HEK293T (cell line): ENCODE measurements around the gene RIMBP2.

ENCODE experiments used
- CTCF ChIA-PET: fragments of 350-600 bp; formaldehyde crosslinking; extraction: SDS; loops from one replicate; lab custom pipeline; 2021; ENCODE audit warnings: antibody characterized with exemption, inconsistent platforms; lab: Yijun Ruan, JAX
- POLR2A ChIA-PET: fragments of 350-600 bp; formaldehyde crosslinking; extraction: SDS; loops from one replicate; lab custom pipeline; 2020; ENCODE audit warnings: antibody characterized with exemption, inconsistent platforms; lab: Yijun Ruan, JAX
- DNase-seq: peaks from one replicate; pipeline ENCODE4 v3.0.0; 2012; ENCODE audit warnings: mixed read lengths; ENCODE audit errors: extremely low spot score
- ARNT ChIP-seq: fragments of 450-650 bp; IDR thresholded peaks from 2 replicates; pipeline ENCODE4 v1.6.1; 2017; ENCODE audit warnings: mild to moderate bottlenecking
- BHLHE40 ChIP-seq: fragments of 450-650 bp; IDR thresholded peaks from 2 replicates; pipeline ENCODE4 v1.6.1; 2016; ENCODE audit warnings: mild to moderate bottlenecking, moderate library complexity, borderline replicate concordance
- CTBP1 ChIP-seq: fragments of 450-650 bp; IDR thresholded peaks from 2 replicates; pipeline ENCODE4 v1.6.1; 2016; ENCODE audit warnings: borderline replicate concordance
- ELF4 ChIP-seq: fragments of 450-650 bp; IDR thresholded peaks from 2 replicates; pipeline ENCODE4 v1.6.1; 2017; ENCODE audit warnings: antibody characterized with exemption
- FOXA1 ChIP-seq: fragments of 450-650 bp; IDR thresholded peaks from 2 replicates; pipeline ENCODE4 v1.6.1; 2016; ENCODE audit warnings: mild to moderate bottlenecking
- FOXK2 ChIP-seq: fragments of 450-650 bp; IDR thresholded peaks from 2 replicates; pipeline ENCODE4 v1.6.1; 2016; ENCODE audit warnings: mild to moderate bottlenecking
- FOXM1 ChIP-seq: fragments of 450-650 bp; IDR thresholded peaks from 2 replicates; pipeline ENCODE4 v1.6.1; 2017; ENCODE audit warnings: mild to moderate bottlenecking, borderline replicate concordance
- HDGF ChIP-seq: fragments of 450-650 bp; IDR thresholded peaks from 2 replicates; pipeline ENCODE4 v1.6.1; 2017; ENCODE audit warnings: antibody characterized with exemption, borderline replicate concordance
- L3MBTL2 ChIP-seq: fragments of 450-650 bp; conservative IDR thresholded peaks from 2 replicates; pipeline ENCODE4 v1.6.1; 2016; ENCODE audit warnings: mild to moderate bottlenecking
- LEF1 ChIP-seq: fragments of 450-650 bp; IDR thresholded peaks from 2 replicates; pipeline ENCODE4 v1.6.1; 2017; ENCODE audit warnings: mild to moderate bottlenecking, borderline replicate concordance
- NFRKB ChIP-seq: fragments of 450-650 bp; IDR thresholded peaks from 2 replicates; pipeline ENCODE4 v1.6.1; 2016; ENCODE audit warnings: mild to moderate bottlenecking, moderate library complexity
- SP1 ChIP-seq: fragments of 450-650 bp; IDR thresholded peaks from 2 replicates; pipeline ENCODE4 v1.6.1; 2017
- SUZ12 ChIP-seq: fragments of 450-650 bp; IDR thresholded peaks from 2 replicates; pipeline ENCODE4 v1.6.1; 2016; ENCODE audit warnings: mild to moderate bottlenecking
- TARDBP ChIP-seq: fragments of 450-650 bp; IDR thresholded peaks from 2 replicates; pipeline ENCODE4 v1.6.1; 2016
- ZNF384 ChIP-seq: fragments of 450-650 bp; IDR thresholded peaks from 2 replicates; pipeline ENCODE4 v1.6.1; 2016
- TF ChIP-seq, protein P1 (sequence below): fragments of 450-650 bp; IDR thresholded peaks from 2 replicates; pipeline ENCODE4 v1.6.1; 2016

RIMBP2 gene

DNA sequence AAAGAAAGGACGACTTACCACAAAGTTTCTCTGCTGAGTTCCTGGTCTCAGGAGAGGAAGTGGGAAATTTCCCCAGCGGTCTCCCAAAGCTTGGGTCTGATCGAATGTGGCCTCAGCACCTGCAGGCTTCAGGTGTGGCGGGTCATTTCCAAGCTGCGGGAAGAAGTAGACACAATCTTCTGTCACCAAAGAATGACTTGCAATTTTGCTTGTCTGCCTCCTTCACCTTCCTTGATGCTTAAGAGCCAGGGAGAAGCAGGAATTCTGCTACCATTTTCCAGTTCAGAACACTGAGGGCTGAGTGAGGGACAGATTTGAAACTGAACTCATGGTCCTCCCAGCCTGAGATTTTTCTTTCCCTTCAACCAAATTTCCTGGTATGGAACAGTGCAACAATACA is 87.8 kb downstream of the RIMBP2 start:
- no peak for TF ChIP-seq CTBP1
- DNase-seq: no peak
- ChIA-PET POLR2A (no interaction called here), CTCF (no interaction called here)

DNA sequence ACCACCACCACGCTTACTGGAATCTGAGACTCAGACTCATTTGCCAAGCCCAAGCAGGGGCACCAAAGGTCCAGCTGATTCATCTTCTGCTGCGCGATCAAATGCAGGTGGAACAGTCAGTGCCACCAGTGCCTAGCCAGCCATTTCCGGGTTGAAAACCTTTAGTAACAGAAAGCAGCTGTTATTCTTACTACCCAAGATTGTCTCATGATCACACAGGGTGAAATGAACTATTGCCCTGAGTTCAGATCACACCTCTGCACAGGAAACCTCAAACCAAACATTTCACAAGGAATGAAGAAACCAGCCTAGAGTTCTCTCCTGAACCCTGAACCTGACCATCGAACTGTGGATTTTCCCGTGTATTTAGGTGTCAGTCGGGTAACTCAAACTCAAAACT is 88.9 kb downstream of the RIMBP2 start:
- POLR2A ChIA-PET: no interaction called here
- TF ChIP-seq, protein P1, sequence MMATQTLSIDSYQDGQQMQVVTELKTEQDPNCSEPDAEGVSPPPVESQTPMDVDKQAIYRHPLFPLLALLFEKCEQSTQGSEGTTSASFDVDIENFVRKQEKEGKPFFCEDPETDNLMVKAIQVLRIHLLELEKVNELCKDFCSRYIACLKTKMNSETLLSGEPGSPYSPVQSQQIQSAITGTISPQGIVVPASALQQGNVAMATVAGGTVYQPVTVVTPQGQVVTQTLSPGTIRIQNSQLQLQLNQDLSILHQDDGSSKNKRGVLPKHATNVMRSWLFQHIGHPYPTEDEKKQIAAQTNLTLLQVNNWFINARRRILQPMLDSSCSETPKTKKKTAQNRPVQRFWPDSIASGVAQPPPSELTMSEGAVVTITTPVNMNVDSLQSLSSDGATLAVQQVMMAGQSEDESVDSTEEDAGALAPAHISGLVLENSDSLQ: no peak
- TF ChIP-seq BHLHE40: no peak
- no peak for TF ChIP-seq TARDBP
- TF ChIP-seq FOXA1: no peak
- TF ChIP-seq SUZ12: no peak
- TF ChIP-seq HDGF: no peak
- TF ChIP-seq CTBP1: no peak
- TF ChIP-seq FOXM1: no peak
- CTCF ChIA-PET: no interaction called here
- no peak for DNase-seq

DNA sequence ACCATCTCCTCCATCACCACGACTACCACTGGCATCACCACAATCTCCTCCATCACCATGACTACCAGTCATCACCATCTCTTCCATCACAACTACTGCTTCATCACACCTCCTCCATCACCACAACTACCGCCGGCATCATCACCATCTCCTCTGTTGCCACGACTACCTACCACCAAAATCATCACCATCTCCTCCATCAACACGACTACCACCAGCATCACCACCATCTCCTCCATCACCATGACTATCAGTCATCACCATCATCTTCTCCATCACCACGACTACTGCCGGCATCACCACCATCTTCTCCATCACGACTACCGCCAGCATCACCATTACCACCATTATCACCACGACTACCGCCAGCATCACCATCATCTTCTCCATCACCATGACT is 89.5 kb downstream of the RIMBP2 start:
- CTCF ChIA-PET: no interaction called here
- POLR2A ChIA-PET: no interaction called here
- no peak for TF ChIP-seq NFRKB
- TF ChIP-seq ZNF384: no peak
- no peak for TF ChIP-seq FOXA1
- TF ChIP-seq FOXM1: no peak
- TF ChIP-seq SUZ12: no peak
- TF ChIP-seq FOXK2: no peak
- no peak for TF ChIP-seq ELF4
- no peak for TF ChIP-seq BHLHE40
- TF ChIP-seq L3MBTL2: no peak
- TF ChIP-seq LEF1: no peak
- TF ChIP-seq SP1: no peak
- TF ChIP-seq TARDBP: no peak
- TF ChIP-seq CTBP1: no peak
- TF ChIP-seq ARNT: no peak
- TF ChIP-seq HDGF: no peak
- TF ChIP-seq, protein P1: no peak
- no peak for DNase-seq

DNA sequence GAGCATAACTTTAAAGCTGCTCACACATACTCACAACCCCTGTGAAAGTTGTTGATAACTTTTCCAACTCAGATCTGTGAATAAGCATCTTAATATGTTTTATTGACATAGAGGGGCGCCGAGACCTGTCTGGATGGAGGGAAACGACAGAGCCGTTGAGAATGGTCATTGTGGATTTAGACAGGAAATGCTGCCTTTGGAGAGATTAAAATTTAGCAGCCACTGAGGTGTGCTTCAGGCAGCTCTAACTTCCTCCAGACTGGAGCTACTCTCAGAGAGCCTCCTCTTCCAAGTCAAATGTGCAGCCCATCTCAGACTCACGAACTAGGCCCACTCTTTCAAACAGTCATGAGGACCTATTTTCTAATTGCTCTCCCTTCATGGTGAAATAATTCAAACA is 90.9 kb downstream of the RIMBP2 start:
- no peak for DNase-seq
- no peak for TF ChIP-seq CTBP1
- no peak for TF ChIP-seq BHLHE40
- no peak for TF ChIP-seq NFRKB
- TF ChIP-seq FOXM1: no peak
- no peak for TF ChIP-seq SP1
- TF ChIP-seq L3MBTL2: no peak
- TF ChIP-seq SUZ12: no peak
- no peak for TF ChIP-seq FOXA1
- TF ChIP-seq HDGF: no peak
- TF ChIP-seq ELF4: no peak
- TF ChIP-seq, protein P1: no peak
- no peak for TF ChIP-seq FOXK2
- no peak for TF ChIP-seq ZNF384
- no peak for TF ChIP-seq LEF1
- no peak for TF ChIP-seq TARDBP
- TF ChIP-seq ARNT: no peak
- ChIA-PET CTCF (no interaction called here), POLR2A (no interaction called here)

DNA sequence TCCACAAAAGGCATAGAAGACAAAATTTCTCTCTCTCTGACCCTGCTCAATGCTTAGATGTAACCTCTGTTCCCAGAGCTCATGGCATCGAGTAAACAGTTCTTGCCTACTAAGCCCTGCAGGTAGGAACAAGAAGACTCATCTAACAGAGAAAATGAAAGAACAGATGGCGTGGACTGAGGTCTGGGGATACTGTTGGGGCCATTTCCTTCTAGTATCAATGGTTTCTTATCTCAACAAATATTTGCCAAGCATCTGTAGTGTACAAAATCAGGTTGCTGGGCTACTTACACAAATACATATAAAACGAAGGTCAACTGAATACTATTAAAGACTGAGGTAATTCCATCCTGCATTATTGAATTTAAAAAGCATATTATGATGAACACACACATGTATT is 93.3 kb downstream of the RIMBP2 start:
- ChIA-PET POLR2A (no interaction called here), CTCF (no interaction called here)
- TF ChIP-seq FOXA1: no peak
- TF ChIP-seq ELF4: no peak
- no peak for TF ChIP-seq ZNF384
- no peak for TF ChIP-seq BHLHE40
- no peak for DNase-seq

DNA sequence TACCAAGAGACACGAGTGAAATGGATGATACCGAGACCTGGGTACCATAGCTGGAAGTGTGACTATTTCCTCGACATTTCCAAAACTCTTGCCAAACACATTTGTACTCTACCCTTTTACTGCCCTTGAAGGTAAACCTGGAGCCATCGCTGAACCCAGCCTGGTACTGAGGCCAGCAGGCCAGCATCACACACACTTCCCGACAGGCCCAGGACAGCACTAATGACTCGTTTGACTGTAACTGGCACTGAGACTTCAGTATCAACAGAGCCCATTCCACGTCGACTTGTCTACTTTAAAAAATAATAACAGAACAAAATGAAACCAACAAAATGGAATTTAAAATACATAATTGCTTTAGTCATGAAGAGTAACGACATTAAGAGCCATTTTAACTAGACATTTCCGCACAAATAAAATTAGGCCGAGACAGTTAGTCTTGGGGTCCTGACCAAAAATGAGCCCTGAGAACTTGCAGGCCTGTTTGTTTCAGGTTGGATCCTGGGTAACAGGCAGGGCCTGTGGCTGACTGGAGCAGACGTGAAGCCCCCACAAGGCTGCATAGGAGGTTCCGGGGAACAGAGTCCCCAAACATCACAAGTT is 94.3 kb downstream of the RIMBP2 start:
- DNase-seq: no peak
- CTCF ChIA-PET: no interaction called here
- TF ChIP-seq L3MBTL2: no peak
- no peak for TF ChIP-seq HDGF
- TF ChIP-seq SP1: no peak
- TF ChIP-seq FOXA1: no peak
- no peak for TF ChIP-seq NFRKB
- no peak for TF ChIP-seq FOXM1
- TF ChIP-seq, protein P1: no peak
- no peak for TF ChIP-seq ARNT
- no peak for TF ChIP-seq BHLHE40
- TF ChIP-seq ELF4: no peak
- TF ChIP-seq SUZ12: no peak
- TF ChIP-seq ZNF384: no peak
- no peak for TF ChIP-seq FOXK2
- no peak for TF ChIP-seq CTBP1
- no peak for TF ChIP-seq TARDBP
- no peak for TF ChIP-seq LEF1
- POLR2A ChIA-PET: no interaction called here
